ENCODE results near the gene KXD1.

GRCh38 chr19:18510216-18510615, 47.5 kb upstream of the KXD1 start:
- no peak for TF ChIP-seq CTCF (IDR thresholded peaks at IDR 0.05)
- no peak for TF ChIP-seq POLR2A (IDR thresholded peaks at IDR 0.05)
- TF ChIP-seq POLR2AphosphoS5 (IDR thresholded peaks at IDR 0.05; ENCODE audit: insufficient read depth in 1 of 2, low read depth in 1 of 2): no peak

Data from vagina (tissue), 2 donors.